H1 (cell line): Measurements from ENCODE around the gene CALD1. TPM values are rescaled to one million over a fixed set of nuclear protein-coding genes. Genes with fewer than 3 reads are reported as not detected.

Experiments
- CTCF ChIA-PET: fragments of 300-600 bp; sonication (Branson Sonifier 250); formaldehyde crosslinking; loops from one replicate; lab custom pipeline; 2021; ENCODE audit not compliant: partially characterized antibody; lab: Charles Lee
- POLR2A ChIA-PET: fragments of 300-600 bp; sonication (Branson Sonifier 250); formaldehyde crosslinking; loops from one replicate; lab custom pipeline; 2021; ENCODE audit warnings: inconsistent platforms; ENCODE audit not compliant: partially characterized antibody; lab: Charles Lee
- DNase-seq, 2 experiments: peaks; one replicate each; pipeline versions ENCODE4 v3.0.0 to v3.0.0-alpha.2; 2010 to 2022; ENCODE audit warnings: low spot score in 2 of 2, low read depth in 1 of 2, mixed read lengths in 1 of 2
- FAIRE-seq: peaks from 2 replicates; lab custom pipeline; 2011; peaks lifted over from hg19 to GRCh38; lab: Jason Lieb, UNC
- H2AFZ ChIP-seq: 2 replicates; pipeline ENCODE4 v1.8.1; 2012; ENCODE audit warnings: low read length, inconsistent platforms
- H2AK5ac ChIP-seq: 2 replicates; pipeline ENCODE4 v1.6.1; 2013; ENCODE audit warnings: low read depth, low read length
- H2BK120ac ChIP-seq: replicated peaks from 2 replicates; pipeline ENCODE3; 2013; ENCODE audit warnings: low read depth, low read length, inconsistent platforms
- H2BK12ac ChIP-seq: 2 replicates; pipeline ENCODE4 v1.6.1; 2013; ENCODE audit warnings: low read depth, low read length
- H2BK15ac ChIP-seq: 2 replicates; pipeline ENCODE4 v1.6.1; 2013; ENCODE audit warnings: low read length
- H2BK20ac ChIP-seq: 2 replicates; pipeline ENCODE4 v1.6.1; 2013; ENCODE audit warnings: low read length
- H2BK5ac ChIP-seq: 2 replicates; pipeline ENCODE4 v1.6.1; 2013; ENCODE audit warnings: low read depth, low read length
- H3K14ac ChIP-seq: 2 replicates; pipeline ENCODE4 v1.6.1; 2013; ENCODE audit warnings: inconsistent platforms; ENCODE audit not compliant: insufficient read length
- H3K18ac ChIP-seq: 2 replicates; pipeline ENCODE4 v1.6.1; 2013; ENCODE audit warnings: low read length; ENCODE audit errors: extremely low read depth
- H3K23ac ChIP-seq: 2 replicates; pipeline ENCODE4 v1.6.1; 2013; ENCODE audit warnings: inconsistent platforms; ENCODE audit not compliant: insufficient read length
- H3K23me2 ChIP-seq: 2 replicates; pipeline ENCODE4 v1.6.1; 2013; ENCODE audit warnings: low read depth, low read length
- H3K27ac ChIP-seq: 2 replicates; pipeline ENCODE4 v1.6.1; 2011; ENCODE audit warnings: low read depth, low read length, inconsistent platforms
- H3K27me3 ChIP-seq, 4 experiments: replicated peaks in 1 of 4; 1 replicate in 1 of 4; 2 replicates in 3 of 4; pipeline versions ENCODE4 v1.6.1 to v1.8.1; 2011 to 2013; ENCODE audit warnings: low read length in 3 of 4, mild to moderate bottlenecking in 3 of 4, inconsistent platforms in 2 of 4, mixed read lengths in 2 of 4, moderate library complexity in 1 of 4; ENCODE audit not compliant: control insufficient read depth in 3 of 4, insufficient read depth in 3 of 4; ENCODE audit errors: extremely low read depth in 1 of 4
- H3K36me3 ChIP-seq, 4 experiments: 2 replicates each; pipeline versions ENCODE4 v1.6.1 to v1.8.1; 2011 to 2013; ENCODE audit warnings: mild to moderate bottlenecking in 4 of 4, low read length in 3 of 4, moderate library complexity in 2 of 4, control low read depth in 1 of 4, inconsistent platforms in 1 of 4; ENCODE audit not compliant: insufficient read depth in 4 of 4, control insufficient read depth in 2 of 4
- H3K4ac ChIP-seq: replicated peaks from 2 replicates; pipeline ENCODE3; 2013; ENCODE audit warnings: low read length, low read depth, mixed read lengths, inconsistent platforms; ENCODE audit not compliant: insufficient read length
- H3K4me1 ChIP-seq, 4 experiments: replicated peaks in 1 of 4; 1 replicate in 1 of 4; 2 replicates in 3 of 4; pipeline versions ENCODE4 v1.6.1 to v1.8.1; 2011 to 2013; ENCODE audit warnings: low read length in 3 of 4, inconsistent platforms in 2 of 4, mixed read lengths in 1 of 4; ENCODE audit not compliant: insufficient read depth in 4 of 4, control insufficient read depth in 3 of 4
- H3K4me2 ChIP-seq, 2 experiments: 2 replicates each; pipeline versions ENCODE4 v1.6.1 to v1.8.1; 2011 to 2013; ENCODE audit warnings: low read depth in 2 of 2, low read length in 2 of 2, control low read depth in 1 of 2, inconsistent platforms in 1 of 2, mild to moderate bottlenecking in 1 of 2; ENCODE audit not compliant: insufficient read depth in 1 of 2
- H3K4me3 ChIP-seq, 4 experiments: fragments of 200-600, 300-600 bp in 1 of 4; sonication (generic), shearing (Covaris generic), sonication (Bioruptor Twin) in 1 of 4; 2 replicates each; pipeline versions ENCODE4 v1.5.1 to v1.8.1; 2011 to 2016; ENCODE audit warnings: low read length in 4 of 4, low read depth in 3 of 4, control low read depth in 2 of 4, inconsistent platforms in 2 of 4, mild to moderate bottlenecking in 2 of 4, mixed read lengths in 1 of 4, moderate library complexity in 1 of 4; ENCODE audit not compliant: insufficient read depth in 2 of 4; ENCODE audit errors: extremely low read depth in 1 of 4
- H3K56ac ChIP-seq: replicated peaks from 2 replicates; pipeline ENCODE3; 2013; ENCODE audit warnings: low read depth, mild to moderate bottlenecking, mixed read lengths, low read length, inconsistent platforms; ENCODE audit not compliant: insufficient read length
- H3K79me1 ChIP-seq: 2 replicates; pipeline ENCODE4 v1.6.1; 2013; ENCODE audit warnings: low read depth, low read length, control low read depth
- H3K79me2 ChIP-seq, 2 experiments: 2 replicates each; pipeline versions ENCODE4 v1.6.1 to v1.8.1; 2012 to 2013; ENCODE audit warnings: low read length in 2 of 2, mild to moderate bottlenecking in 2 of 2, inconsistent platforms in 1 of 2; ENCODE audit not compliant: insufficient read depth in 2 of 2, control insufficient read depth in 1 of 2
- H3K9ac ChIP-seq, 4 experiments: replicated peaks in 1 of 4; 1 replicate in 1 of 4; 2 replicates in 3 of 4; pipeline versions ENCODE4 v1.6.1 to v1.8.1; 2011 to 2013; ENCODE audit warnings: low read depth in 3 of 4, low read length in 3 of 4, control low read depth in 2 of 4, mild to moderate bottlenecking in 2 of 4, moderate library complexity in 2 of 4, inconsistent platforms in 1 of 4; ENCODE audit errors: extremely low read depth in 1 of 4
- H3K9me3 ChIP-seq, 2 experiments: 2 replicates each; pipeline versions ENCODE4 v1.6.1 to v1.8.1; 2012 to 2013; ENCODE audit warnings: mild to moderate bottlenecking in 2 of 2, moderate library complexity in 2 of 2, control low read depth in 1 of 2, inconsistent platforms in 1 of 2, low read depth in 1 of 2, low read length in 1 of 2, mixed read lengths in 1 of 2; ENCODE audit not compliant: insufficient read depth in 2 of 2
- H4K20me1 ChIP-seq, 2 experiments: replicated peaks in 1 of 2; 2 replicates each; pipeline versions ENCODE3 to v1.8.1; 2011 to 2013; ENCODE audit warnings: inconsistent platforms in 2 of 2, low read length in 2 of 2, mild to moderate bottlenecking in 1 of 2; ENCODE audit not compliant: insufficient read depth in 2 of 2, control insufficient read depth in 1 of 2
- H4K5ac ChIP-seq: 2 replicates; pipeline ENCODE4 v1.6.1; 2013; ENCODE audit warnings: low read length, low read depth, mixed read lengths, inconsistent platforms; ENCODE audit not compliant: insufficient read length
- H4K8ac ChIP-seq: 2 replicates; pipeline ENCODE4 v1.8.0; 2013; ENCODE audit warnings: mild to moderate bottlenecking, moderate library complexity, low read length, inconsistent platforms; ENCODE audit not compliant: insufficient read depth; ENCODE audit errors: extremely low read depth
- H4K91ac ChIP-seq: replicated peaks from 2 replicates; pipeline ENCODE3; 2013; ENCODE audit warnings: low read length, mixed read lengths, inconsistent platforms; ENCODE audit not compliant: insufficient read length
- HDAC2 ChIP-seq, 2 experiments: fragments of 300-600 bp in 1 of 2; sonication (generic) in 1 of 2; IDR thresholded peaks; 2 replicates each; pipeline ENCODE4 v1.6.1; 2011 to 2012; ENCODE audit warnings: low read depth in 2 of 2, low read length in 2 of 2, mild to moderate bottlenecking in 2 of 2, moderate library complexity in 2 of 2, borderline replicate concordance in 1 of 2, inconsistent platforms in 1 of 2
- JUN ChIP-seq: IDR thresholded peaks from 2 replicates; pipeline ENCODE4 v1.6.1; 2011; ENCODE audit warnings: low read depth, mild to moderate bottlenecking, improper control_type of control experiment, low read length
- KDM4A ChIP-seq: IDR thresholded peaks from one replicate; pipeline ENCODE4 v1.7.1; 2012; ENCODE audit warnings: low read depth, mild to moderate bottlenecking, moderate library complexity, low read length, inconsistent platforms; ENCODE audit not compliant: severe bottlenecking
- NANOG ChIP-seq: IDR thresholded peaks from 2 replicates; pipeline ENCODE4 v1.6.1; 2011; ENCODE audit warnings: low read length, low read depth, mild to moderate bottlenecking, inconsistent platforms; ENCODE audit not compliant: insufficient read depth, poor library complexity, severe bottlenecking
- POLR2AphosphoS5 ChIP-seq: IDR thresholded peaks from 2 replicates; pipeline ENCODE4 v1.6.1; 2011; ENCODE audit warnings: low read depth, low read length
- POU5F1 ChIP-seq: IDR thresholded peaks from 2 replicates; pipeline ENCODE4 v1.6.1; 2011; ENCODE audit warnings: low read depth, mild to moderate bottlenecking, low read length, moderate library complexity
- RAD21 ChIP-seq, 2 experiments: IDR thresholded peaks in 1 of 2; conservative IDR thresholded peaks in 1 of 2; 2 replicates each; pipeline ENCODE4 v1.6.1; 2011; ENCODE audit warnings: low read depth in 2 of 2, low read length in 2 of 2, improper control_type of control experiment in 1 of 2, inconsistent platforms in 1 of 2, mild to moderate bottlenecking in 1 of 2, moderate library complexity in 1 of 2
- RFX5 ChIP-seq: IDR thresholded peaks from 2 replicates; pipeline ENCODE4 v1.6.1; 2011; ENCODE audit warnings: low read depth, low read length, improper control_type of control experiment, borderline replicate concordance
- SAP30 ChIP-seq: fragments of 300-600 bp; sonication (generic); IDR thresholded peaks from 2 replicates; pipeline ENCODE4 v1.7.1; 2012; ENCODE audit warnings: low read length, moderate library complexity, mild to moderate bottlenecking, inconsistent platforms; ENCODE audit not compliant: insufficient read depth, insufficient replicate concordance
- TAF1 ChIP-seq: IDR thresholded peaks from 2 replicates; pipeline ENCODE4 v1.6.1; 2011; ENCODE audit warnings: mild to moderate bottlenecking, low read depth, low read length
- TEAD4 ChIP-seq: IDR thresholded peaks from 2 replicates; pipeline ENCODE4 v1.6.1; 2012; ENCODE audit warnings: low read depth, low read length, inconsistent platforms, mixed read lengths
- ZNF274 ChIP-seq: IDR thresholded peaks from 2 replicates; pipeline ENCODE4 v1.7.0; 2012; ENCODE audit warnings: low read length, borderline replicate concordance; ENCODE audit errors: extremely low read depth
- WGBS, 2 experiments: shearing (Covaris generic) in 1 of 2; methylation state at CpG; one replicate each; pipeline versions ENCODE4 v1.1.6 to v1.1.7; 2013 to 2015; ENCODE audit warnings: low lambda C conversion rate in 2 of 2, mixed read lengths in 2 of 2, inconsistent platforms in 1 of 2, low coverage in 1 of 2, missing lambda C conversion rate in 1 of 2; ENCODE audit not compliant: insufficient replicate concordance in 2 of 2, insufficient coverage in 1 of 2, insufficient read length in 1 of 2; ENCODE audit errors: extremely low coverage in 1 of 2, missing lambda C conversion rate in 1 of 2; 5-methylcytosine and 5-hydroxymethylcytosine counted together
- polyA plus RNA-seq, 7 experiments: library from polyadenylated mRNA; depleted of rRNA in 3 of 7; stranded (reverse) in 5 of 7; unstranded in 2 of 7; fragments of >200 nt in 5 of 7; fragments of 200-250 nt in 2 of 7; gene quantifications; 1 replicate in 5 of 7; 2 replicates in 1 of 7; 4 replicates in 1 of 7; pipeline versions ENCODE4 v1.2.1 to v1.2.3, GENCODE V29; 2011 to 2013; ENCODE audit warnings: missing spikeins in 2 of 7, mixed read lengths in 2 of 7
- total RNA-seq: library from RNA; stranded (reverse); fragmentation: NEBNext Ultra II Directional; extraction: Animal tissue kit (Norgen Biotek cat#: 25700); gene quantifications from 2 replicates; pipeline ENCODE4 v1.2.1, GENCODE V29; 2021

The CALD1 gene
- total and polyA plus RNA-seq, 2 of the 8 experiments (the other 6 are each of a cell fraction or from before 2014, with no cell fraction given), result 34.3 to 177 TPM

DNA sequence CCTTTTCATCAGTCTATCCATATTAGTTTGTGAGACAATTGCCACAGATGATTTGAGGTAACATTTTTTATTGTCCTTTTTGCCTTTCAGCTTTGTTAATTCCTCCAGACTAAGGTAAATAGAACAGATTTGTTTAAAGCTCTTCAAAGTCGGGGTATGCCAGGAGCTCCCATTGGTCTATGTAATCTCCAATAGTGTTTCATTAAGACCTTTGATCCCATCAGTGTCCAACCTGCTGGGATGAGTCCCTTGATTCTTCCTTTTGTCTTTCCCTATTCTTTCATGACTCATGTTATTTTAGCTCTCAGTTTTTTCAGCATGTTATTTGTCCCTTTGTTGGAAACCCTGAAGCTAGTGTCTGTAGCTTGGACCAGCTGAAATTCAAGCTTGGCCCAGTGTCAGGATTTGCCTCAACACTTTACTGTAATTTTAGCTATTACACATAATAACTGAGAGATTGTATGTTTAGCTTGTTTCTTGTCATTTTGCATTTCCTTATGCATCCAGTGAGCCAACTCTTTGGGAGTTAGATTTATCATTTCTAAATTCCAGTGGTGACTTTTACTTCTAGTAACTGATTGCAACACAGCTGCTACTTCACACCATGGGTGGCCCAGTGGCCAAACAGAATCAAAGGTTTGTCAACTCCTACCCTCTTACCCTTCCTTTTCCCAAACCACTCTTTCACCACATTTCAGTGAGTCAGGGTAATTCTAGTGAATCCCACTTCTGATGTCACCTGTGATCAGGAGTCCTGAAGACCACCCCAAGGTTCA is 222.1 kb downstream of the CALD1 start:
- Histone ChIP-seq H3K27me3 (no peaks in the 10 kb centered on the region; a peak in 1 of 7 replicates), H3K4me1 (no peaks in the 10 kb centered on the region), H2BK5ac (no peak overlapping the region), H3K36me3 (peaks cover 0 to 3% (median 0%) of the 10 kb centered on the region in 4 experiments; a peak in 1 of 8 replicates), H3K23me2 (no peaks in the 10 kb centered on the region), H3K56ac (no peak overlapping the region), H2BK12ac (no peak overlapping the region), H3K9me3 (no peaks in the 10 kb centered on the region), H2BK120ac (no peak overlapping the region), H3K23ac (no peak overlapping the region), H3K4ac (no peak overlapping the region), H2BK15ac (no peak overlapping the region), H2AFZ (no peak overlapping the region), H4K8ac (no peak overlapping the region), H4K5ac (no peak overlapping the region), H2AK5ac (no peak overlapping the region), H3K4me3 (no peak overlapping the region), H4K20me1 (no peaks in the 10 kb centered on the region), H3K4me2 (no peak overlapping the region), H2BK20ac (no peak overlapping the region), H3K14ac (no peak overlapping the region), H3K9ac (no peak overlapping the region), H3K18ac (no peak overlapping the region), H3K79me1 (no peaks in the 10 kb centered on the region), H3K79me2 (no peaks in the 10 kb centered on the region), H3K27ac (no peak overlapping the region), H4K91ac (no peak overlapping the region)
- 87% methylated on average over 1 of the region's 1 CpG; no CpG with 5 or more reads in 1 of the 2 experiments for WGBS, 2 experiments
- no peak for DNase-seq
- ChIA-PET POLR2A (interaction anchor here (0.6 to 1.6 kb wide), 2 partner anchors 15 to 22 kb away, joined by 3 to 11 read pairs; partner anchors contain the start of gene AGBL3), CTCF (interaction anchor here (0.6 to 0.9 kb wide), 2 partner anchors 9 to 15 kb away, joined by 3 read pairs; no protein-coding TSS in a partner anchor)
- FAIRE-seq, result no peak
- TF ChIP-seq ZNF274 (no peak), JUN (no peak), KDM4A (no peak), TAF1 (no peak), RFX5 (no peak), TEAD4 (no peak), POU5F1 (no peak), HDAC2 (IDR thresholded peaks at IDR 0.05; ENCODE audit: borderline replicate concordance in 1 of 2, low read depth in 2 of 2, low read length in 2 of 2) (no peak), SAP30 (no peak), NANOG (no peak), POLR2AphosphoS5 (no peak), RAD21 (IDR thresholded peaks at IDR 0.05 in 1 of 2, conservative IDR thresholded peaks at IDR 0.05 in 1 of 2; ENCODE audit: low read depth in 2 of 2, low read length in 2 of 2) (no peak)
